WERI-Rb-1 (cell line): Measurements from ENCODE around the gene CCDC87.
A peak's percentile ranks its signal among the peaks of the same experiment; 100 is the strongest.
"Not testable (repeated sequence)": the region's sequence is repeated elsewhere in the genome, so short reads cannot be mapped to it uniquely, and the experiment has no call there.

Experiments used
- DNase-seq: peaks from one replicate; pipeline ENCODE4 v3.0.0-alpha.2; 2020
- H3K27ac ChIP-seq: fragments of 250-450 bp; sonication (Bioruptor Pico); 2 replicates; pipeline ENCODE4 v1.5.1; 2020; ENCODE audit warnings: mild to moderate bottlenecking, moderate library complexity
- H3K27me3 ChIP-seq: fragments of 250-450 bp; sonication (Bioruptor Pico); 2 replicates; pipeline ENCODE4 v1.5.1; 2021; ENCODE audit warnings: mild to moderate bottlenecking, low read depth, moderate library complexity; ENCODE audit not compliant: insufficient read depth, severe bottlenecking
- H3K36me3 ChIP-seq: fragments of 250-450 bp; sonication (Bioruptor Pico); 2 replicates; pipeline ENCODE4 v1.5.1; 2020; ENCODE audit warnings: mild to moderate bottlenecking, moderate library complexity
- H3K4me3 ChIP-seq: 2 replicates; pipeline ENCODE4 v1.5.1; 2011; ENCODE audit warnings: low read depth, mild to moderate bottlenecking, control low read depth, low read length
- H3K9me3 ChIP-seq: fragments of 250-450 bp; sonication (Bioruptor Pico); 2 replicates; pipeline ENCODE4 v1.5.1; 2021; ENCODE audit warnings: mild to moderate bottlenecking, moderate library complexity; ENCODE audit not compliant: severe bottlenecking
- CTCF ChIP-seq: IDR thresholded peaks from 2 replicates; pipeline ENCODE4 v1.5.1; 2011; ENCODE audit warnings: low read depth, mild to moderate bottlenecking, control low read depth, inconsistent platforms, low read length

CCDC87 gene

GRCh38 chr11:66545701-66546367 is 47.0 kb downstream of the CCDC87 start, which contains the start of gene ZDHHC24:
TSS of gene ZDHHC24 (minus strand) at chr11:66546048. CDS start at chr11:66546003, 45 bp downstream.
- H3K36me3 ChIP-seq: no peaks in the 10 kb centered on the region
- H3K4me3 ChIP-seq: peak within 1 kb of the TSS; percentile 77
- H3K27ac ChIP-seq: peak within 1 kb of the TSS; percentile 68
- H3K27me3 ChIP-seq: no peaks in the 10 kb centered on the region
- no peak for TF ChIP-seq CTCF
- DNase-seq: peak; percentile 97
- H3K9me3 ChIP-seq: no peaks in the 10 kb centered on the region

- H3K27ac ChIP-seq, DNase-seq, H3K9me3 ChIP-seq, H3K36me3 ChIP-seq, H3K27me3 ChIP-seq: not testable (repeated sequence)
- peak overlapping the region; percentile 77 for H3K4me3 ChIP-seq
These were observed 47.9 kb downstream of the CCDC87 start for GRCh38 chr11:66544952-66545351.

GRCh38 chr11:66543263-66544107 is 49.4 kb downstream of the CCDC87 start:
- peak; percentile 89 for DNase-seq
- H3K9me3 ChIP-seq: no peaks in the 10 kb centered on the region
- H3K36me3 ChIP-seq: no peaks in the 10 kb centered on the region
- no peak overlapping the region for H3K4me3 ChIP-seq
- H3K27ac ChIP-seq: peak overlapping the region; percentile 33
- H3K27me3 ChIP-seq: no peaks in the 10 kb centered on the region
- TF ChIP-seq CTCF: peak; percentile 99

GRCh38 chr11:66542362-66542761 is 50.5 kb downstream of the CCDC87 start:
- no peak for DNase-seq
- no peak overlapping the region for H3K4me3 ChIP-seq
- H3K9me3 ChIP-seq: no peaks in the 10 kb centered on the region
- H3K27ac ChIP-seq: no peak overlapping the region
- no peaks in the 10 kb centered on the region for H3K27me3 ChIP-seq
- no peak for TF ChIP-seq CTCF
- H3K36me3 ChIP-seq: peaks cover 2% of the 10 kb centered on the region; the same call in 1 of the 2 replicates

GRCh38 chr11:66541892-66542291 is 51.0 kb downstream of the CCDC87 start:
- H3K36me3 ChIP-seq: peaks cover 5% of the 10 kb centered on the region
- H3K27me3 ChIP-seq: no peaks in the 10 kb centered on the region
- no peak for DNase-seq
- no peak overlapping the region for H3K4me3 ChIP-seq
- no peak overlapping the region for H3K27ac ChIP-seq
- no peak for TF ChIP-seq CTCF
- no peaks in the 10 kb centered on the region for H3K9me3 ChIP-seq

GRCh38 chr11:66540598-66540997 is 52.3 kb downstream of the CCDC87 start:
- H3K9me3 ChIP-seq, H3K4me3 ChIP-seq, H3K27me3 ChIP-seq, DNase-seq, H3K27ac ChIP-seq: not testable (repeated sequence)
- H3K36me3 ChIP-seq: peaks cover 15% of the 10 kb centered on the region
